BE2C (cell line): ENCODE measurements around the gene ELMO1.

Experiments used
- DNase-seq: peaks from one replicate; pipeline ENCODE4 v3.0.0-alpha.2; 2020
- H3K27me3 ChIP-seq: fragments of 250-450 bp; sonication (Bioruptor Pico); 2 replicates; pipeline ENCODE4 v1.5.1; 2020; ENCODE audit warnings: mild to moderate bottlenecking
- H3K36me3 ChIP-seq: fragments of 250-450 bp; sonication (Bioruptor Pico); 2 replicates; pipeline ENCODE4 v1.5.1; 2020; ENCODE audit warnings: mild to moderate bottlenecking
- H3K4me1 ChIP-seq: fragments of 250-450 bp; sonication (Bioruptor Pico); 2 replicates; pipeline ENCODE4 v1.5.1; 2020
- H3K4me3 ChIP-seq: 2 replicates; pipeline ENCODE4 v1.5.1; 2011; ENCODE audit warnings: low read depth, low read length
- H3K9me3 ChIP-seq: fragments of 250-450 bp; sonication (Bioruptor Pico); 2 replicates; pipeline ENCODE4 v1.5.1; 2020
- CTCF ChIP-seq: IDR thresholded peaks from 2 replicates; pipeline ENCODE4 v1.5.1; 2012; ENCODE audit warnings: mild to moderate bottlenecking, low read depth, low read length

ELMO1 gene

GRCh38 chr7:36855330-36855729, 593.3 kb downstream of the ELMO1 start:
- H3K4me1 ChIP-seq = no peaks in the 10 kb centered on the region; the same call in 1 of the 2 replicates
- no peak for DNase-seq

GRCh38 chr7:36854652-36855051, 594.0 kb downstream of the ELMO1 start:
- DNase-seq = no peak
- no peaks in the 10 kb centered on the region for H3K9me3 ChIP-seq
- H3K36me3 ChIP-seq = no peaks in the 10 kb centered on the region
- no peak for TF ChIP-seq CTCF
- H3K4me1 ChIP-seq = no peaks in the 10 kb centered on the region; the same call in 1 of the 2 replicates
- no peak overlapping the region for H3K4me3 ChIP-seq
- no peaks in the 10 kb centered on the region for H3K27me3 ChIP-seq

More at GRCh38 chr7:36855330-36855729, 593.3 kb downstream of the ELMO1 start:
- H3K9me3 ChIP-seq = no peaks in the 10 kb centered on the region
- no peak overlapping the region for H3K4me3 ChIP-seq
- no peak for TF ChIP-seq CTCF
- H3K27me3 ChIP-seq = no peaks in the 10 kb centered on the region
- H3K36me3 ChIP-seq = no peaks in the 10 kb centered on the region

- no peaks in the 10 kb centered on the region; the same call in 1 of the 2 replicates for H3K4me1 ChIP-seq
- TF ChIP-seq CTCF = no peak
- no peaks in the 10 kb centered on the region for H3K27me3 ChIP-seq
- H3K36me3 ChIP-seq = no peaks in the 10 kb centered on the region
- no peak overlapping the region for H3K4me3 ChIP-seq
- H3K9me3 ChIP-seq = no peaks in the 10 kb centered on the region
- DNase-seq = no peak
Observed at GRCh38 chr7:36852931-36853330, 595.7 kb downstream of the ELMO1 start.

- Histone ChIP-seq H3K4me1 (no peaks in the 10 kb centered on the region; the same call in 1 of the 2 replicates), H3K4me3 (no peak overlapping the region), H3K36me3 (no peaks in the 10 kb centered on the region), H3K27me3 (no peaks in the 10 kb centered on the region), H3K9me3 (no peaks in the 10 kb centered on the region)
- TF ChIP-seq CTCF = no peak
- no peak for DNase-seq
Observed at GRCh38 chr7:36852017-36852416, 596.6 kb downstream of the ELMO1 start.

GRCh38 chr7:36851382-36851781, 597.3 kb downstream of the ELMO1 start:
- no peaks in the 10 kb centered on the region for H3K36me3 ChIP-seq
- DNase-seq = no peak
- H3K4me3 ChIP-seq = no peak overlapping the region
- H3K9me3 ChIP-seq = no peaks in the 10 kb centered on the region
- no peaks in the 10 kb centered on the region for H3K27me3 ChIP-seq
- no peaks in the 10 kb centered on the region; the same call in 1 of the 2 replicates for H3K4me1 ChIP-seq
- no peak for TF ChIP-seq CTCF

GRCh38 chr7:36847946-36848345, 600.7 kb downstream of the ELMO1 start:
- no peak for DNase-seq
- Histone ChIP-seq H3K4me3 (no peak overlapping the region), H3K9me3 (no peaks in the 10 kb centered on the region), H3K4me1 (no peaks in the 10 kb centered on the region; the same call in 1 of the 2 replicates), H3K36me3 (no peaks in the 10 kb centered on the region), H3K27me3 (no peaks in the 10 kb centered on the region)
- no peak for TF ChIP-seq CTCF
